Vagina (tissue), 2 donors: Measurements from ENCODE around the gene PJA2.

Experiments used
- CTCF ChIP-seq, 3 experiments: fragments of 450-650 bp in 2 of 3; fragments of 200-600 bp in 1 of 3; sonication (generic) in 1 of 3; IDR thresholded peaks; one replicate each; pipeline ENCODE4 v1.5.1; 2017 to 2019; ENCODE audit warnings: antibody characterized with exemption in 3 of 3, mild to moderate bottlenecking in 2 of 3, moderate library complexity in 2 of 3
- POLR2A ChIP-seq, 2 donors: fragments of 450-650 bp; IDR thresholded peaks; one replicate each; pipeline ENCODE4 v1.6.1; 2017; ENCODE audit warnings: antibody characterized with exemption in 2 of 2, mild to moderate bottlenecking in 2 of 2, moderate library complexity in 2 of 2
- POLR2AphosphoS5 ChIP-seq, 2 donors: sonication (generic); formaldehyde crosslinking; IDR thresholded peaks; one replicate each; pipeline ENCODE4 v1.9.0; 2017; ENCODE audit warnings: antibody characterized with exemption in 2 of 2, mild to moderate bottlenecking in 2 of 2, low read depth in 1 of 2; ENCODE audit not compliant: insufficient read depth in 1 of 2

GRCh38 chr5:109407913-109408312 lies 1.9 kb downstream of the PJA2 start:
- TF ChIP-seq CTCF (IDR thresholded peaks at IDR 0.05) (no peak), POLR2A (IDR thresholded peaks at IDR 0.05) (no peak), POLR2AphosphoS5 (IDR thresholded peaks at IDR 0.05; ENCODE audit: insufficient read depth in 1 of 2, low read depth in 1 of 2) (no peak)
